ENCODE measurements around the gene CST9.

CST9 gene

GRCh38 chr20:23602699-23603098 is 3.0 kb downstream of the CST9 start:
- DNase-seq (ENCODE audit: low read depth): no peak
- no peak overlapping the region for H3K4me3 ChIP-seq (ENCODE audit: low read length)
- no peak for TF ChIP-seq CTCF (IDR thresholded peaks at IDR 0.05; ENCODE audit: insufficient read depth, low read depth, low read length, missing control alignments)

- no peak for DNase-seq (ENCODE audit: low read depth)
- no peak overlapping the region for H3K4me3 ChIP-seq (ENCODE audit: low read length)
- no peak for TF ChIP-seq CTCF (IDR thresholded peaks at IDR 0.05; ENCODE audit: insufficient read depth, low read depth, low read length, missing control alignments)
Observed at GRCh38 chr20:23602241-23602640, 3.5 kb downstream of the CST9 start.

- no peak overlapping the region for H3K4me3 ChIP-seq (ENCODE audit: low read length)
- TF ChIP-seq CTCF (IDR thresholded peaks at IDR 0.05; ENCODE audit: insufficient read depth, low read depth, low read length, missing control alignments): no peak
- DNase-seq (ENCODE audit: low read depth): no peak
Observed at GRCh38 chr20:23601715-23602114, 4.0 kb downstream of the CST9 start.

- no peak overlapping the region for H3K4me3 ChIP-seq (ENCODE audit: low read length)
- no peak for DNase-seq (ENCODE audit: low read depth)
- no peak for TF ChIP-seq CTCF (IDR thresholded peaks at IDR 0.05; ENCODE audit: insufficient read depth, low read depth, low read length, missing control alignments)
Observed at GRCh38 chr20:23598481-23598880, 7.2 kb downstream of the CST9 start.

GRCh38 chr20:23596579-23597250 is 9.0 kb downstream of the CST9 start:
- no peak overlapping the region for H3K4me3 ChIP-seq (ENCODE audit: low read length)
- no peak for DNase-seq (ENCODE audit: low read depth)
- TF ChIP-seq CTCF (IDR thresholded peaks at IDR 0.05; ENCODE audit: insufficient read depth, low read depth, low read length, missing control alignments): no peak

- no peak overlapping the region for H3K4me3 ChIP-seq (ENCODE audit: low read length)
- no peak for TF ChIP-seq CTCF (IDR thresholded peaks at IDR 0.05; ENCODE audit: insufficient read depth, low read depth, low read length, missing control alignments)
- DNase-seq (ENCODE audit: low read depth): no peak
Observed at GRCh38 chr20:23595941-23596340, 9.8 kb downstream of the CST9 start.

All from epithelial cell of esophagus (primary cell).